ENCODE data around the gene LGALS7. TPM values are rescaled to one million over a fixed set of nuclear protein-coding genes. Genes with fewer than 3 reads are reported as not detected.

Gene LGALS7
- total and polyA plus RNA-seq, 2 of the 4 experiments (the other 2 are of a cell fraction) = not detected

- Histone ChIP-seq H2AK5ac (ENCODE audit: low read depth, low read length) (no peak overlapping the region), H3K18ac (ENCODE audit: low read depth, low read length) (no peak overlapping the region), H2BK120ac (ENCODE audit: low read depth, low read length) (no peak overlapping the region), H3K4ac (ENCODE audit: low read depth, low read length) (no peak overlapping the region), H2BK20ac (ENCODE audit: low read depth, low read length) (no peak overlapping the region), H3K27me3 (ENCODE audit: control insufficient read depth, insufficient read depth, low read length) (peaks cover 2% of the 10 kb centered on the region; the same call in 1 of the 2 replicates), H3K56ac (ENCODE audit: extremely low read depth, insufficient read depth, low read length) (no peak overlapping the region), H3K9me3 (ENCODE audit: control insufficient read depth, insufficient read depth, low read length) (no peaks in the 10 kb centered on the region), H3K4me1 (ENCODE audit: control insufficient read depth, insufficient read depth, low read length) (no peaks in the 10 kb centered on the region), H3K14ac (replicated peaks; ENCODE audit: low read depth, low read length) (no peak overlapping the region), H3K27ac (ENCODE audit: insufficient read depth, low read length) (no peak overlapping the region), H4K20me1 (ENCODE audit: insufficient read depth, low read length) (no peaks in the 10 kb centered on the region), H3K9me1 (ENCODE audit: insufficient read depth, low read length) (no peaks in the 10 kb centered on the region; the same call in 1 of the 2 replicates), H3K9ac (ENCODE audit: low read depth, low read length) (no peak overlapping the region), H2AFZ (replicated peaks; ENCODE audit: low read length, poor library complexity) (no peak overlapping the region), H3K23ac (ENCODE audit: low read depth, low read length) (no peak overlapping the region), H4K8ac (ENCODE audit: low read depth in 2 of 2, low read length in 2 of 2) (no peak overlapping the region), H4K5ac (ENCODE audit: low read depth, low read length) (no peak overlapping the region), H2BK15ac (ENCODE audit: low read depth, low read length) (no peak overlapping the region), H4K91ac (ENCODE audit: insufficient read depth, low read depth, low read length) (no peak overlapping the region), H3K4me2 (ENCODE audit: low read depth, low read length) (no peak overlapping the region), H3K4me3 (ENCODE audit: insufficient read depth, low read depth, low read length) (no peak overlapping the region), H3K79me1 (ENCODE audit: low read depth in 1 of 2, low read length in 2 of 2) (no peaks in the 10 kb centered on the region), H2AK9ac (replicated peaks; ENCODE audit: low read depth, low read length, poor library complexity) (no peak overlapping the region), H3K36me3 (ENCODE audit: control insufficient read depth, insufficient read depth, low read length) (no peaks in the 10 kb centered on the region), H2BK5ac (ENCODE audit: low read depth, low read length, poor library complexity, severe bottlenecking) (no peak overlapping the region)
- TF ChIP-seq CTCF (conservative IDR thresholded peaks at IDR 0.05; ENCODE audit: low read depth, low read length) (no peak), RCOR1 (IDR thresholded peaks at IDR 0.05; ENCODE audit: insufficient replicate concordance, low read length) (no peak), MAZ (IDR thresholded peaks at IDR 0.05; ENCODE audit: borderline replicate concordance, low read depth, low read length) (no peak), CEBPB (IDR thresholded peaks at IDR 0.05; ENCODE audit: low read depth, low read length) (no peak), POLR2A (IDR thresholded peaks at IDR 0.05; ENCODE audit: low read depth, low read length) (no peak), FOS (IDR thresholded peaks at IDR 0.05; ENCODE audit: low read depth, low read length) (no peak), NFE2L2 (IDR thresholded peaks at IDR 0.05; ENCODE audit: low read depth, low read length) (no peak), MXI1 (IDR thresholded peaks at IDR 0.05; ENCODE audit: borderline replicate concordance, low read depth, low read length) (no peak), RFX5 (IDR thresholded peaks at IDR 0.05; ENCODE audit: low read depth, low read length) (no peak), SMC3 (IDR thresholded peaks at IDR 0.05; ENCODE audit: low read depth, low read length) (no peak), BHLHE40 (IDR thresholded peaks at IDR 0.05; ENCODE audit: low read depth, low read length) (no peak), ELK1 (IDR thresholded peaks at IDR 0.05; ENCODE audit: borderline replicate concordance, low read depth, low read length) (no peak), RAD21 (IDR thresholded peaks at IDR 0.05; ENCODE audit: low read length) (no peak), MAFK (IDR thresholded peaks at IDR 0.05; ENCODE audit: low read depth, low read length) (no peak), CHD1 (IDR thresholded peaks at IDR 0.05; ENCODE audit: low read depth, low read length) (no peak)
- TF ChIP-seq, protein P1, sequence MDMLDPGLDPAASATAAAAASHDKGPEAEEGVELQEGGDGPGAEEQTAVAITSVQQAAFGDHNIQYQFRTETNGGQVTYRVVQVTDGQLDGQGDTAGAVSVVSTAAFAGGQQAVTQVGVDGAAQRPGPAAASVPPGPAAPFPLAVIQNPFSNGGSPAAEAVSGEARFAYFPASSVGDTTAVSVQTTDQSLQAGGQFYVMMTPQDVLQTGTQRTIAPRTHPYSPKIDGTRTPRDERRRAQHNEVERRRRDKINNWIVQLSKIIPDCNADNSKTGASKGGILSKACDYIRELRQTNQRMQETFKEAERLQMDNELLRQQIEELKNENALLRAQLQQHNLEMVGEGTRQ (IDR thresholded peaks at IDR 0.05; ENCODE audit: low read depth, low read length) = no peak
- intact Hi-C loops (cut with micrococcal nuclease) = no loop called here
- DNase-seq (no peak), ATAC-seq (ENCODE audit: low read depth) (no peak)
- ChIA-PET POLR2A (ENCODE audit: unreplicated experiment) (no interaction called here), CTCF (no interaction called here)
- in situ Hi-C loops (cut with MboI; ENCODE audit: low sequenced_read_pairs) = no loop called here
- dilution Hi-C loops (cut with HindIII; ENCODE audit: low sequenced_read_pairs, unreplicated experiment) = no loop called here
- no TSS peak for BruUV-seq (replicated peaks)
- no CpG with 5 or more reads among the region's 6 CpGs for WGBS, 2 experiments (ENCODE audit: extremely low coverage in 2 of 2, insufficient read length in 1 of 2)
These were observed 33.1 kb upstream of the LGALS7 start for GRCh38 chr19:38806371-38806770.
